ENCODE measurements around the gene SMIM41. TPM values are rescaled to one million over a fixed set of nuclear protein-coding genes. Genes with fewer than 3 reads are reported as not detected.

The SMIM41 gene
- total RNA-seq, result 0.17 TPM in 1 of 2 replicates, not detected in the other

DNA sequence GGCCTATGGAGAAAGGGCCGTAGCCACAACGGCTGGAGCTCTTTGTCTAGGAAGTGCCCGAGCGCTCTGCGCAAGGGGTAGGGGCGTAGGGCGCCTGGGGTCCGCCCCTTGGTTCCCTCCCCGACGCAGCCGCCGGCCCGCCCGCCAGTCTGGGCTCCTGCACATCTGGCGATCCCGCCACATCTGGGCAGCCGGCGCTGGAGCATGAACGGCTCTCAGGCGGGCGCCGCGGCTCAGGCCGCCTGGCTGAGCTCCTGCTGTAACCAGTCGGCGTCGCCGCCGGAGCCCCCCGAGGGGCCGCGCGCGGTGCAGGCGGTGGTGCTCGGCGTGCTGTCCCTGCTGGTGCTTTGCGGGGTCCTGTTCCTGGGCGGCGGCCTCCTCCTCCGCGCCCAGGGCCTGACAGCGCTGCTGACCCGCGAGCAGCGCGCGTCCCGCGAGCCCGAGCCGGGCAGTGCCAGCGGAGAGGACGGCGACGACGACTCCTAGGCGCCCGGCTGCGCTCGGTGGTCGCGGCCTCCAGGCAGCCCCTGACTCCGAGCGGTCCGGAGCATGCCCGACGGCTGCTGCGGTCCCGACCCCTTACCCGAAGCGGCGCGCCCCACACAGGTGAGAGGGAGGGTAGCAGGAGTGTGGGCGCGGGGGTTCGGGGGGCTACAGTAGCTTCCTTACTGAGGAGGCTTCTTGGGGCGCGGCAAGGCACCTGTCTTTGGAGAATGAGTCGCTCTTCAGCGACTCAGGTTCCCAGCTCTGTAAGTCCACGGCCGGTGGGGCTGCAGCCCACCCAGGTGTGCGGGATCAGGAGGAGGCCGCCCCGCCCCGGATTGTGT, at the start of gene SMIM41:
TSS of gene SMIM41 (plus strand) at position 129 of the 827 bp plus-strand sequence. CDS start at position 205, 76 bp downstream.

DNA sequence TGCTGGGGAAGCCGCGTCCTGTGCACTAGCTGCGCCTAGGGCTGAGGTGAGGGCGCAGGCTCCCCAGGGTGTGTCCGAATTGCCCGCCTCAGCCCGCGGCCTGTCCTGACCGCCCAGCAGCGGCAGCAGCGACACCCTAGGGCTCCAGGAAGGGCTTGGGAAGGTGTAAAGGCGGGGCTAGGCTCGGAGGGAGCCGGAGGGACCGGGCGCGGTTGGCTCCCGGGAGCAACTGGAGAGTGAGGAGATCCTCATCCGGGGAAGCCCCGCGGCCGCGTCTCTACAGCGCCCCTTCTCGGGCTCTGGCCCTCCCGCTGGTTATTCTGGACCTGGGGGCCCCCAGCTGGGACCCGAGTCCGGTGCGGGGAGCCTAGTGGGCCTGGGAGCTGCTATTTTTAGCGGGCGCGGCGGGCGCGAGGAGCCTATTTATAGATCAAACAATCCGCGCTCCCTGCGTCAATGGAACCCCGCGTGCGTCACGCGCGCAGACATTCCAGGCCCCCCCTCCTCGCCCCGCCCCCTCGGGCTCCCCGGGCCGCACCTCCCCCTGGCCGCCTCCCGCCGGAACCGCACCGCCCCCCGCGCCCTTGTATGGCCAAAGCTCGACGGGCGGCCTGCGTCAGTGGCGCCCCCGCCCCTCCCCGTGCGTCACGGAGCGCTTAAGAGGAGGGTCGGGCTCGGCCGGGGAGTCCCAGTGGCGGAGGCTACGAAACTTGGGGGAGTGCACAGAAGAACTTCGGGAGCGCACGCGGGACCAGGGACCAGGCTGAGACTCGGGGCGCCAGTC, 28.6 kb upstream of the SMIM41 start, which contains the start of gene NR4A1:
TSS of gene NR4A1 (plus strand) at position 685 of the 784 bp plus-strand sequence. CDS start 2,887 bp downstream, outside the sequence.

DNA sequence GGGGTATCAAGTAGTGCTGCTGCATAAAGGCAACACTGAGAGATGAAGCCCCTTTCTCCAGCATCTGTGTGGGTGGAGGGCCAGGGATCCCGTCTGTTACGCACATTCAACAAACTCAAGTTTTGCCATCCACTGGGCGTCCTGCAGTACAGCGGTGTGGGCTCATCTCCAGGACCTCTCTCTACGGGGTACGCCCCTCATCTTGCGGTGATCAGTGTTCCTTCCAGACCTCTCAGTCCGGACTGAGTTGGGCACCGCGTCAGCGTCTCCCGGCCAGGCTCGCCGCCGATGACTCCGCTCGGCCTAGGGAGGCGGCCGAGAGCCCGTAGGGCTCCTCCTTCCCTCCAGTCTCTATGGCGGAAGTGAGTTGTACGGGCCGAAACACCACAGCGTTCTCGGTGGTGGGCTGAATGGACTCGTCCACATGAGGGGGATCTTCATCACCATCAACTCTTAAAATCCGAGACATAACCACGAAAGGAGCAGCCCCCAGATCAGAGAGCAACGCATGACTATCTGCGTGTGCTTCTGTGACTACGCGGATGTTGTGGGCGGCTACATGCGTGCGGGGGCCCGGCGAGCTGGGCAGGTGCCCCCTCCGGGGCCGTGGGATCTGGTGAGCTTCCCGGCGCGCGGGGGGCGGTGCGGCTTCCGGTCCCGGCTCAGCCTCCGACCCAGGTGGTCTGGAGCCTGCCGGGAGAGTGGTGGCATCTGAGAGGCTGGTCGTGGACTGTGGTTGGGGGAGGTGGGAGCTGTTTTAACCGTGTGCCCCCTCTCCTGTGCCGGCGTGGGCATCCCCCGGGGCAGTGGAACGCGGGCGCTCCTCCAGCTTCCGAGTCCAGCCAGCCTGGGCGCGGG, 9.9 kb upstream of the SMIM41 start, which contains the start of gene ATG101:
TSS of gene ATG101 (plus strand) at position 652 of the 858 bp plus-strand sequence. CDS start 3,673 bp downstream, outside the sequence.

Other genes starting within 250 kb of the SMIM41 start
- under 0.01 TPM in 2 replicates for gene FIGNL2, start 231.0 kb upstream of the SMIM41 start, total RNA-seq
- gene ANKRD33, start 191.6 kb upstream of the SMIM41 start, total RNA-seq, result under 0.01 TPM in 1 of 2 replicates, not detected in the other
- 11.3 and 20.2 TPM in 2 replicates for gene ACVRL1, start 172.2 kb upstream of the SMIM41 start, total RNA-seq
- gene ACVR1B, start 128.0 kb upstream of the SMIM41 start, total RNA-seq, result 5.0 and 6.1 TPM in 2 replicates
- 6.1 and 6.2 TPM in 2 replicates for gene TAMALIN, start 72.8 kb upstream of the SMIM41 start, total RNA-seq
- gene NR4A1, start 28.3 kb upstream of the SMIM41 start, total RNA-seq, result 1.0 and 2.2 TPM in 2 replicates
- gene ATG101, start 9.7 kb upstream of the SMIM41 start, total RNA-seq, result 50.7 and 52.3 TPM in 2 replicates
- 0.15 and 0.17 TPM in 2 replicates for gene KRT80, start 112.3 kb downstream of the SMIM41 start, total RNA-seq
- gene KRT7, start 153.5 kb downstream of the SMIM41 start, total RNA-seq, result 9.2 and 11.1 TPM in 2 replicates
- gene KRT86, start 194.9 kb downstream of the SMIM41 start, total RNA-seq, result 0.15 TPM in 1 of 2 replicates, not detected in the other
- gene KRT81, start 211.8 kb downstream of the SMIM41 start, total RNA-seq, result not detected in 2 replicates
- not detected in 2 replicates for gene KRT83, start 241.7 kb downstream of the SMIM41 start, total RNA-seq

Data from bronchus fibroblast of lung (primary cell).